RPMI8226 (cell line): Measurements from ENCODE around the gene HS3ST3B1.

Experiments
- DNase-seq: peaks from one replicate; pipeline ENCODE4 v3.0.0-alpha.2; 2015

HS3ST3B1 gene

GRCh38 chr17:14359163-14360020 lies 58.5 kb downstream of the HS3ST3B1 start:
- DNase-seq, result no peak

- DNase-seq, result no peak
These were observed 60.0 kb downstream of the HS3ST3B1 start for GRCh38 chr17:14360856-14361255.

GRCh38 chr17:14361470-14361869 lies 60.6 kb downstream of the HS3ST3B1 start:
- no peak for DNase-seq

GRCh38 chr17:14361945-14362508 lies 61.1 kb downstream of the HS3ST3B1 start:
- no peak for DNase-seq

GRCh38 chr17:14366199-14366598 lies 65.3 kb downstream of the HS3ST3B1 start:
- no peak for DNase-seq

GRCh38 chr17:14372461-14372860 lies 71.6 kb downstream of the HS3ST3B1 start:
- no peak for DNase-seq

- no peak for DNase-seq
These were observed 72.2 kb downstream of the HS3ST3B1 start for GRCh38 chr17:14372905-14373613.

GRCh38 chr17:14373614-14374259 lies 72.9 kb downstream of the HS3ST3B1 start:
- no peak for DNase-seq

GRCh38 chr17:14374268-14374667 lies 73.4 kb downstream of the HS3ST3B1 start:
- no peak for DNase-seq

- no peak for DNase-seq
These were observed 75.8 kb downstream of the HS3ST3B1 start for GRCh38 chr17:14376666-14377065.

- no peak for DNase-seq
These were observed 80.7 kb downstream of the HS3ST3B1 start for GRCh38 chr17:14381606-14382005.

GRCh38 chr17:14387036-14387435 lies 86.2 kb downstream of the HS3ST3B1 start:
- no peak for DNase-seq

GRCh38 chr17:14389681-14390080 lies 88.8 kb downstream of the HS3ST3B1 start:
- DNase-seq, result no peak

GRCh38 chr17:14393723-14394122 lies 92.8 kb downstream of the HS3ST3B1 start:
- no peak for DNase-seq

GRCh38 chr17:14395255-14395654 lies 94.4 kb downstream of the HS3ST3B1 start:
- no peak for DNase-seq

- no peak for DNase-seq
These were observed 95.7 kb downstream of the HS3ST3B1 start for GRCh38 chr17:14396547-14396946.

GRCh38 chr17:14398766-14399165 lies 97.9 kb downstream of the HS3ST3B1 start:
- no peak for DNase-seq
